Measurements from ENCODE around the gene ZNF280C. TPM values are rescaled to one million over a fixed set of nuclear protein-coding genes. Genes with fewer than 3 reads are reported as not detected.
"Not testable (repeated sequence)": the region's sequence is repeated elsewhere in the genome, so short reads cannot be mapped to it uniquely, and the experiment has no call there.

ZNF280C gene
- total and polyA plus RNA-seq, 4 donors: 3.9 to 7.6 (median 5.9) TPM

GRCh38 chrX:130295519-130296296, 27.0 kb upstream of the ZNF280C start:
- no peak for DNase-seq (ENCODE audit: low read depth in 4 of 6, low spot score in 6 of 6)
- Histone ChIP-seq H3K36me3 (ENCODE audit: control insufficient read depth, insufficient read depth, low read length) (no peaks in the 10 kb centered on the region), H3K27me3 (ENCODE audit: control insufficient read depth, insufficient read depth, low read length) (no peaks in the 10 kb centered on the region), H3K27ac (ENCODE audit: low read depth, low read length) (no peak overlapping the region), H3K4me1 (ENCODE audit: control insufficient read depth, insufficient read depth, low read length) (no peaks in the 10 kb centered on the region), H3K9me3 (ENCODE audit: control insufficient read depth, insufficient read depth, low read length) (no peaks in the 10 kb centered on the region), H3K4me3 (ENCODE audit: low read depth, low read length) (no peak overlapping the region)
- WGBS (ENCODE audit: insufficient coverage): no CpG with 5 or more reads among the region's 5 CpGs

GRCh38 chrX:130287071-130287770, 18.5 kb upstream of the ZNF280C start:
- H3K27me3 ChIP-seq (ENCODE audit: control insufficient read depth, insufficient read depth, low read length): peaks cover 2% of the 10 kb centered on the region
- DNase-seq (ENCODE audit: low read depth in 4 of 6, low spot score in 6 of 6): no peak
- no peaks in the 10 kb centered on the region for H3K4me1 ChIP-seq (ENCODE audit: control insufficient read depth, insufficient read depth, low read length)
- H3K9me3 ChIP-seq (ENCODE audit: control insufficient read depth, insufficient read depth, low read length): no peaks in the 10 kb centered on the region
- 85% methylated on average over 5 of the region's 11 CpGs for WGBS (ENCODE audit: insufficient coverage)
- no peaks in the 10 kb centered on the region for H3K36me3 ChIP-seq (ENCODE audit: control insufficient read depth, insufficient read depth, low read length)
- no peak overlapping the region for H3K4me3 ChIP-seq (ENCODE audit: low read depth, low read length)
- H3K27ac ChIP-seq (ENCODE audit: low read depth, low read length): no peak overlapping the region

GRCh38 chrX:130285710-130286109, 17.0 kb upstream of the ZNF280C start:
- WGBS (ENCODE audit: insufficient coverage): 50% methylated on average over 1 of the region's 2 CpGs
- Histone ChIP-seq H3K27ac (ENCODE audit: low read depth, low read length) (no peak overlapping the region), H3K36me3 (ENCODE audit: control insufficient read depth, insufficient read depth, low read length) (no peaks in the 10 kb centered on the region), H3K4me3 (ENCODE audit: low read depth, low read length) (no peak overlapping the region), H3K27me3 (ENCODE audit: control insufficient read depth, insufficient read depth, low read length) (peaks cover 2% of the 10 kb centered on the region), H3K9me3 (ENCODE audit: control insufficient read depth, insufficient read depth, low read length) (no peaks in the 10 kb centered on the region), H3K4me1 (ENCODE audit: control insufficient read depth, insufficient read depth, low read length) (no peaks in the 10 kb centered on the region)
- no peak for DNase-seq (ENCODE audit: low read depth in 4 of 6, low spot score in 6 of 6)

GRCh38 chrX:130285069-130285620, 16.4 kb upstream of the ZNF280C start:
- Histone ChIP-seq H3K4me1 (ENCODE audit: control insufficient read depth, insufficient read depth, low read length) (no peaks in the 10 kb centered on the region), H3K4me3 (ENCODE audit: low read depth, low read length) (no peak overlapping the region), H3K9me3 (ENCODE audit: control insufficient read depth, insufficient read depth, low read length) (no peaks in the 10 kb centered on the region), H3K27ac (ENCODE audit: low read depth, low read length) (no peak overlapping the region), H3K36me3 (ENCODE audit: control insufficient read depth, insufficient read depth, low read length) (no peaks in the 10 kb centered on the region), H3K27me3 (ENCODE audit: control insufficient read depth, insufficient read depth, low read length) (peaks cover 2% of the 10 kb centered on the region)
- no peak for DNase-seq (ENCODE audit: low read depth in 4 of 6, low spot score in 6 of 6)
- WGBS (ENCODE audit: insufficient coverage): no CpG with 5 or more reads among the region's 3 CpGs

- no peak for DNase-seq (ENCODE audit: low read depth in 4 of 6, low spot score in 6 of 6)
- Histone ChIP-seq H3K27me3 (ENCODE audit: control insufficient read depth, insufficient read depth, low read length) (peaks cover 2% of the 10 kb centered on the region), H3K27ac (ENCODE audit: low read depth, low read length) (no peak overlapping the region), H3K9me3 (ENCODE audit: control insufficient read depth, insufficient read depth, low read length) (no peaks in the 10 kb centered on the region), H3K36me3 (ENCODE audit: control insufficient read depth, insufficient read depth, low read length) (no peaks in the 10 kb centered on the region), H3K4me1 (ENCODE audit: control insufficient read depth, insufficient read depth, low read length) (no peaks in the 10 kb centered on the region), H3K4me3 (ENCODE audit: low read depth, low read length) (no peak overlapping the region)
- WGBS (ENCODE audit: insufficient coverage): 80% methylated on average over 1 of the region's 3 CpGs
These were observed 13.5 kb upstream of the ZNF280C start for GRCh38 chrX:130282151-130282550.

GRCh38 chrX:130280901-130281300, 12.2 kb upstream of the ZNF280C start:
- no peak overlapping the region for H3K4me3 ChIP-seq (ENCODE audit: low read depth, low read length)

GRCh38 chrX:130272253-130272652, 3.6 kb upstream of the ZNF280C start:
- H3K36me3 ChIP-seq (ENCODE audit: control insufficient read depth, insufficient read depth, low read length); DNase-seq (ENCODE audit: low read depth in 4 of 6, low spot score in 6 of 6); H3K4me3 ChIP-seq (ENCODE audit: low read depth, low read length); H3K9me3 ChIP-seq (ENCODE audit: control insufficient read depth, insufficient read depth, low read length); H3K27me3 ChIP-seq (ENCODE audit: control insufficient read depth, insufficient read depth, low read length); H3K4me1 ChIP-seq (ENCODE audit: control insufficient read depth, insufficient read depth, low read length); H3K27ac ChIP-seq (ENCODE audit: low read depth, low read length): not testable (repeated sequence)
- WGBS (ENCODE audit: insufficient coverage): no CpG with 5 or more reads among the region's 2 CpGs

More at GRCh38 chrX:130280901-130281300, 12.2 kb upstream of the ZNF280C start:
- H3K36me3 ChIP-seq (ENCODE audit: control insufficient read depth, insufficient read depth, low read length): no peaks in the 10 kb centered on the region
- DNase-seq (ENCODE audit: low read depth in 4 of 6, low spot score in 6 of 6): no peak
- H3K9me3 ChIP-seq (ENCODE audit: control insufficient read depth, insufficient read depth, low read length): no peaks in the 10 kb centered on the region
- H3K27me3 ChIP-seq (ENCODE audit: control insufficient read depth, insufficient read depth, low read length): peaks cover 2% of the 10 kb centered on the region
- no peak overlapping the region for H3K27ac ChIP-seq (ENCODE audit: low read depth, low read length)
- 42% methylated on average over 2 of the region's 3 CpGs for WGBS (ENCODE audit: insufficient coverage)
- no peaks in the 10 kb centered on the region for H3K4me1 ChIP-seq (ENCODE audit: control insufficient read depth, insufficient read depth, low read length)

GRCh38 chrX:130269391-130269790, 692 bp upstream of the ZNF280C start:
- H3K27ac ChIP-seq (ENCODE audit: low read depth, low read length); H3K27me3 ChIP-seq (ENCODE audit: control insufficient read depth, insufficient read depth, low read length); H3K4me3 ChIP-seq (ENCODE audit: low read depth, low read length); H3K9me3 ChIP-seq (ENCODE audit: control insufficient read depth, insufficient read depth, low read length); DNase-seq (ENCODE audit: low read depth in 4 of 6, low spot score in 6 of 6); H3K36me3 ChIP-seq (ENCODE audit: control insufficient read depth, insufficient read depth, low read length); H3K4me1 ChIP-seq (ENCODE audit: control insufficient read depth, insufficient read depth, low read length): not testable (repeated sequence)
- WGBS (ENCODE audit: insufficient coverage): 71% methylated on average over 3 of the region's 12 CpGs

GRCh38 chrX:130267956-130268448, 697 bp downstream of the ZNF280C start:
- 32% methylated on average over 10 of the region's 13 CpGs for WGBS (ENCODE audit: insufficient coverage)
- peak in 2 of 6 donors; percentile 7 to 37 for DNase-seq (ENCODE audit: low read depth in 4 of 6, low spot score in 6 of 6)
- Histone ChIP-seq H3K4me3 (ENCODE audit: low read depth, low read length) (peak overlapping the region; percentile 75), H3K9me3 (ENCODE audit: control insufficient read depth, insufficient read depth, low read length) (no peaks in the 10 kb centered on the region), H3K36me3 (ENCODE audit: control insufficient read depth, insufficient read depth, low read length) (no peaks in the 10 kb centered on the region), H3K4me1 (ENCODE audit: control insufficient read depth, insufficient read depth, low read length) (peaks cover 4% of the 10 kb centered on the region), H3K27me3 (ENCODE audit: control insufficient read depth, insufficient read depth, low read length) (no peaks in the 10 kb centered on the region), H3K27ac (ENCODE audit: low read depth, low read length) (peak overlapping the region; percentile 81)

Measured in spinal cord (tissue), 10 donors.